Naive thymus-derived CD8-positive, alpha-beta T cell (primary cell): ENCODE data around the gene CLASP2. TPM values are rescaled to one million over a fixed set of nuclear protein-coding genes. Genes with fewer than 3 reads are reported as not detected.
A peak's percentile ranks its signal among the peaks of the same experiment; 100 is the strongest.
"Not testable (repeated sequence)": the region's sequence is repeated elsewhere in the genome, so short reads cannot be mapped to it uniquely, and the experiment has no call there.

ENCODE experiments used
- ATAC-seq, 2 donors: fragments of 150-1000 bp; cut with Tn5 transposase in 1 of 2; sonication (Bioruptor Pico), chemical (Tn5 transposase) in 1 of 2; 1 replicate in 1 of 2; 2 replicates in 1 of 2; pipeline ENCODE4 v1.10.0; 2021; ENCODE audit warnings: mild to moderate bottlenecking in 2 of 2, moderate library complexity in 2 of 2
- POLR2A ChIA-PET: fragments of 350-600 bp; sonication (Branson Sonifier 250); formaldehyde crosslinking; loops from one replicate; lab custom pipeline; 2021; ENCODE audit warnings: antibody characterized with exemption; lab: Charles Lee
- DNase-seq, 10 donors: peaks; one replicate each; pipeline versions ENCODE4 v3.0.0 to v3.0.0-alpha.2; 2020 to 2022
- H3K27ac Mint-ChIP-seq, 10 donors: one replicate each; pipeline ENCODE4 v1.8.0; 2020 to 2022; ENCODE audit warnings: mild to moderate bottlenecking in 10 of 10, mixed read lengths in 10 of 10, moderate library complexity in 4 of 10, inconsistent platforms in 1 of 10
- H3K27me3 Mint-ChIP-seq, 5 donors: one replicate each; pipeline ENCODE4 v1.8.0; 2021 to 2022; ENCODE audit warnings: mixed read lengths in 5 of 5
- H3K36me3 Mint-ChIP-seq, 3 donors: one replicate each; pipeline ENCODE4 v1.8.0; 2020 to 2022; ENCODE audit warnings: mixed read lengths in 3 of 3, mild to moderate bottlenecking in 2 of 3, inconsistent platforms in 1 of 3
- H3K4me1 Mint-ChIP-seq, 4 donors: one replicate each; pipeline ENCODE4 v1.8.0; 2021 to 2022; ENCODE audit warnings: mixed read lengths in 4 of 4
- H3K4me3 Mint-ChIP-seq, 10 donors: one replicate each; pipeline ENCODE4 v1.8.0; 2020 to 2022; ENCODE audit warnings: mild to moderate bottlenecking in 10 of 10, mixed read lengths in 10 of 10, moderate library complexity in 6 of 10, inconsistent platforms in 1 of 10
- H3K9me3 Mint-ChIP-seq, 9 donors: one replicate each; pipeline ENCODE4 v1.8.0; 2020 to 2022; ENCODE audit warnings: mixed read lengths in 9 of 9, mild to moderate bottlenecking in 3 of 9, inconsistent platforms in 1 of 9, moderate library complexity in 1 of 9
- polyA plus RNA-seq, 3 donors: library from polyadenylated mRNA; unstranded; fragments of 300-500 nt; fragmentation: Illumina TruSeq; gene quantifications; one replicate each; pipeline ENCODE4 v1.2.3, GENCODE V29; 2021
- total RNA-seq, 8 experiments: library from RNA in 2 of 8; stranded (reverse) in 2 of 8; gene quantifications; one replicate each; pipeline ENCODE4 v1.2.3 and lab custom pipeline; 2021 to 2026

CLASP2 gene
- total and polyA plus RNA-seq, 5 experiments from 2014 or later = 4.9 to 60.9 (median 6.8) TPM

GRCh38 chr3:33681667-33682066 is 36.4 kb downstream of the CLASP2 start:
- peaks cover 0 to 2% (median 0%) of the 10 kb centered on the region in 4 donors for H3K4me1 Mint-ChIP-seq
- H3K4me3 Mint-ChIP-seq = no peak overlapping the region
- peaks cover 0 to 18% (median 10%) of the 10 kb centered on the region in 9 donors for H3K9me3 Mint-ChIP-seq
- DNase-seq (no peak), ATAC-seq (no peak)
- H3K36me3 Mint-ChIP-seq = peaks cover 32 to 71% (median 48%) of the 10 kb centered on the region in 3 donors
- no peaks in the 10 kb centered on the region for H3K27me3 Mint-ChIP-seq
- POLR2A ChIA-PET = no interaction called here
- no peak overlapping the region for H3K27ac Mint-ChIP-seq

GRCh38 chr3:33678073-33678472 is 40.0 kb downstream of the CLASP2 start:
- no peak for ATAC-seq
- H3K4me1 Mint-ChIP-seq = no peaks in the 10 kb centered on the region
- no peak for DNase-seq
- H3K27ac Mint-ChIP-seq = no peak overlapping the region
- H3K4me3 Mint-ChIP-seq = no peak overlapping the region
- peaks cover 32 to 57% (median 53%) of the 10 kb centered on the region in 3 donors for H3K36me3 Mint-ChIP-seq
- H3K9me3 Mint-ChIP-seq = peaks cover 0 to 19% (median 10%) of the 10 kb centered on the region in 9 donors
- POLR2A ChIA-PET = no interaction called here
- H3K27me3 Mint-ChIP-seq = no peaks in the 10 kb centered on the region

- H3K27me3 Mint-ChIP-seq, DNase-seq, H3K4me1 Mint-ChIP-seq, ATAC-seq, POLR2A ChIA-PET, H3K4me3 Mint-ChIP-seq, H3K27ac Mint-ChIP-seq: not testable (repeated sequence)
- Mint-ChIP-seq H3K9me3 (peaks cover 0 to 13% (median 6%) of the 10 kb centered on the region in 9 donors), H3K36me3 (peaks cover 15 to 58% (median 42%) of the 10 kb centered on the region in 3 donors)
Measured at GRCh38 chr3:33673436-33673835, 44.6 kb downstream of the CLASP2 start.

GRCh38 chr3:33668618-33669017 is 49.4 kb downstream of the CLASP2 start:
- POLR2A ChIA-PET = no interaction called here
- no peaks in the 10 kb centered on the region for H3K27me3 Mint-ChIP-seq
- DNase-seq = no peak
- H3K4me3 Mint-ChIP-seq = no peak overlapping the region
- peaks cover 6 to 46% (median 25%) of the 10 kb centered on the region in 3 donors for H3K36me3 Mint-ChIP-seq
- peaks cover 0 to 4% (median 0%) of the 10 kb centered on the region in 9 donors for H3K9me3 Mint-ChIP-seq
- no peak overlapping the region for H3K27ac Mint-ChIP-seq
- peaks cover 0 to 6% (median 1%) of the 10 kb centered on the region in 4 donors for H3K4me1 Mint-ChIP-seq
- no peak for ATAC-seq

- Mint-ChIP-seq H3K36me3 (peaks cover 0 to 34% (median 13%) of the 10 kb centered on the region in 3 donors), H3K27ac (no peak overlapping the region), H3K4me1 (peaks cover 0 to 14% (median 6%) of the 10 kb centered on the region in 4 donors), H3K9me3 (no peaks in the 10 kb centered on the region), H3K4me3 (no peak overlapping the region), H3K27me3 (no peaks in the 10 kb centered on the region)
- DNase-seq (no peak), ATAC-seq (no peak)
- POLR2A ChIA-PET = interaction anchor here (0.7 kb wide), 2 partner anchors 36 to 135 kb away, joined by 3 to 4 read pairs; no protein-coding TSS in a partner anchor
Measured at GRCh38 chr3:33665294-33665693, 52.8 kb downstream of the CLASP2 start.

GRCh38 chr3:33664195-33664594 is 53.9 kb downstream of the CLASP2 start:
- DNase-seq = no peak
- Mint-ChIP-seq H3K9me3 (no peaks in the 10 kb centered on the region), H3K27ac (peak overlapping the region in 1 of 10 donors; percentile 51), H3K36me3 (peaks cover 0 to 25% (median 10%) of the 10 kb centered on the region in 3 donors), H3K4me3 (no peak overlapping the region), H3K4me1 (peaks cover 4 to 25% (median 17%) of the 10 kb centered on the region in 4 donors), H3K27me3 (no peaks in the 10 kb centered on the region)
- POLR2A ChIA-PET = no interaction called here
- ATAC-seq = no peak

- POLR2A ChIA-PET = no interaction called here
- no peaks in the 10 kb centered on the region for H3K9me3 Mint-ChIP-seq
- H3K36me3 Mint-ChIP-seq = peaks cover 0 to 17% (median 6%) of the 10 kb centered on the region in 3 donors
- ATAC-seq = no peak
- no peak overlapping the region for H3K4me3 Mint-ChIP-seq
- peak overlapping the region in 1 of 10 donors; percentile 8 for H3K27ac Mint-ChIP-seq
- H3K27me3 Mint-ChIP-seq = no peaks in the 10 kb centered on the region
- H3K4me1 Mint-ChIP-seq = peaks cover 10 to 32% (median 27%) of the 10 kb centered on the region in 4 donors
- DNase-seq = no peak
Measured at GRCh38 chr3:33663042-33663441, 55.0 kb downstream of the CLASP2 start.

- Mint-ChIP-seq H3K9me3 (no peaks in the 10 kb centered on the region), H3K36me3 (peaks cover 0 to 8% (median 2%) of the 10 kb centered on the region in 3 donors), H3K27me3 (no peaks in the 10 kb centered on the region), H3K27ac (peak overlapping the region; percentile 17 to 90 (median 77)), H3K4me3 (peak overlapping the region; percentile 74 to 89 (median 82)), H3K4me1 (peaks cover 12 to 44% (median 40%) of the 10 kb centered on the region in 4 donors)
- POLR2A ChIA-PET = interaction anchor here (1.1 to 1.6 kb wide), 2 partner anchors 57 to 138 kb away, joined by 4 to 6 read pairs; partner anchors contain the start of genes CLASP2 and PDCD6IP
- ATAC-seq = no peak
- DNase-seq = no peak
Measured at GRCh38 chr3:33659856-33660434, 58.1 kb downstream of the CLASP2 start.

- Mint-ChIP-seq H3K4me1 (peaks cover 12 to 46% (median 43%) of the 10 kb centered on the region in 4 donors), H3K36me3 (peaks cover 0 to 8% (median 2%) of the 10 kb centered on the region in 3 donors), H3K9me3 (no peaks in the 10 kb centered on the region), H3K4me3 (peak overlapping the region; percentile 74 to 89 (median 82)), H3K27me3 (no peaks in the 10 kb centered on the region), H3K27ac (peak overlapping the region; percentile 16 to 90 (median 77))
- ATAC-seq = peak; percentile 93 to 95
- POLR2A ChIA-PET = interaction anchor here (1.1 to 1.6 kb wide), 3 partner anchors 14 to 139 kb away, joined by 4 to 6 read pairs (median 5); partner anchors contain the start of genes CLASP2 and PDCD6IP
- DNase-seq = peak; percentile 15 to 67 (median 55)
Measured at GRCh38 chr3:33658991-33659848, 58.8 kb downstream of the CLASP2 start.

GRCh38 chr3:33658621-33658990 is 59.4 kb downstream of the CLASP2 start:
- ATAC-seq (no peak), DNase-seq (no peak)
- no peaks in the 10 kb centered on the region for H3K9me3 Mint-ChIP-seq
- POLR2A ChIA-PET = interaction anchor here (0.6 to 1.6 kb wide), 3 partner anchors 14 to 59 kb away, joined by 4 to 6 read pairs (median 5); partner anchors contain the start of gene CLASP2
- no peaks in the 10 kb centered on the region for H3K27me3 Mint-ChIP-seq
- peaks cover 0 to 8% (median 2%) of the 10 kb centered on the region in 3 donors for H3K36me3 Mint-ChIP-seq
- peaks cover 17 to 52% (median 48%) of the 10 kb centered on the region in 4 donors for H3K4me1 Mint-ChIP-seq
- H3K27ac Mint-ChIP-seq = peak overlapping the region; percentile 16 to 90 (median 77)
- H3K4me3 Mint-ChIP-seq = peak overlapping the region; percentile 74 to 89 (median 82)

- no peak overlapping the region for H3K27ac Mint-ChIP-seq
- H3K36me3 Mint-ChIP-seq = peaks cover 0 to 8% (median 2%) of the 10 kb centered on the region in 3 donors
- DNase-seq = no peak
- H3K4me3 Mint-ChIP-seq = peak overlapping the region; percentile 1 to 89 (median 80)
- H3K4me1 Mint-ChIP-seq = peaks cover 17 to 53% (median 50%) of the 10 kb centered on the region in 4 donors
- H3K9me3 Mint-ChIP-seq = no peaks in the 10 kb centered on the region
- POLR2A ChIA-PET = interaction anchor here (0.6 to 1.6 kb wide), 2 partner anchors 13 to 19 kb away, joined by 4 to 5 read pairs; no protein-coding TSS in a partner anchor
- no peak for ATAC-seq
- H3K27me3 Mint-ChIP-seq = no peaks in the 10 kb centered on the region
Measured at GRCh38 chr3:33658039-33658438, 60.0 kb downstream of the CLASP2 start.

GRCh38 chr3:33652736-33653135 is 65.3 kb downstream of the CLASP2 start:
- ATAC-seq (no peak), DNase-seq (no peak)
- POLR2A ChIA-PET = no interaction called here
- no peak overlapping the region for H3K4me3 Mint-ChIP-seq
- H3K4me1 Mint-ChIP-seq = peaks cover 21 to 40% (median 35%) of the 10 kb centered on the region in 4 donors
- peaks cover 0 to 2% (median 0%) of the 10 kb centered on the region in 3 donors for H3K36me3 Mint-ChIP-seq
- no peaks in the 10 kb centered on the region for H3K9me3 Mint-ChIP-seq
- H3K27me3 Mint-ChIP-seq = no peaks in the 10 kb centered on the region
- H3K27ac Mint-ChIP-seq = peak overlapping the region in 1 of 10 donors; percentile 0
